ENCODE data around the gene KRT31. TPM values are rescaled to one million over a fixed set of nuclear protein-coding genes. Genes with fewer than 3 reads are reported as not detected.

The KRT31 gene
- total RNA-seq, 1 donor from 2014 or later, result not detected

GRCh38 chr17:41416479-41416878 lies 19.1 kb upstream of the KRT31 start:
- Histone ChIP-seq H4K20me1 (ENCODE audit: low read depth) (no peaks in the 10 kb centered on the region), H3K4me3 (no peak overlapping the region), H3K27ac (no peak overlapping the region), H3K79me2 (ENCODE audit: low read depth) (no peaks in the 10 kb centered on the region), H2AFZ (replicated peaks) (no peak overlapping the region), H3K36me3 (no peaks in the 10 kb centered on the region), H3F3A (ENCODE audit: low read depth) (no peaks in the 10 kb centered on the region), H3K4me2 (no peak overlapping the region), H3K27me3 (no peaks in the 10 kb centered on the region), H3K4me1 (peaks cover 3% of the 10 kb centered on the region), H3K9me3 (ENCODE audit: low read depth) (no peaks in the 10 kb centered on the region), H3K9ac (no peak overlapping the region)
- Mint-ChIP-seq H3K4me1 (no peaks in the 10 kb centered on the region), H3K27me3 (ENCODE audit: insufficient read depth, low read depth) (no peaks in the 10 kb centered on the region), H3K9me3 (no peaks in the 10 kb centered on the region), H3K27ac (no peak overlapping the region), H3K4me3 (no peak overlapping the region), H3K36me3 (no peaks in the 10 kb centered on the region)
- TF ChIP-seq EZH2 (IDR thresholded peaks at IDR 0.05), result no peak
- TF ChIP-seq EZH2phosphoT487 (IDR thresholded peaks at IDR 0.05), result no peak
- TF ChIP-seq CTCF (IDR thresholded peaks at IDR 0.05), result no peak
- no peak for DNase-seq (ENCODE audit: low spot score)

- no peak for DNase-seq (ENCODE audit: low spot score)
- no peaks in the 10 kb centered on the region for H3K9me3 ChIP-seq (ENCODE audit: low read depth)
- Mint-ChIP-seq H3K36me3 (no peaks in the 10 kb centered on the region), H3K27ac (no peak overlapping the region), H3K9me3 (no peaks in the 10 kb centered on the region), H3K4me3 (no peak overlapping the region), H3K4me1 (no peaks in the 10 kb centered on the region), H3K27me3 (ENCODE audit: insufficient read depth, low read depth) (no peaks in the 10 kb centered on the region)
- no peaks in the 10 kb centered on the region for H3K36me3 ChIP-seq
- H2AFZ ChIP-seq (replicated peaks), result no peak overlapping the region
- no peak for TF ChIP-seq EZH2phosphoT487 (IDR thresholded peaks at IDR 0.05)
- no peak for TF ChIP-seq EZH2 (IDR thresholded peaks at IDR 0.05)
- no peak for TF ChIP-seq CTCF (IDR thresholded peaks at IDR 0.05)
- no peaks in the 10 kb centered on the region for H3K79me2 ChIP-seq (ENCODE audit: low read depth)
- no peaks in the 10 kb centered on the region for H3K27me3 ChIP-seq
- no peaks in the 10 kb centered on the region for H4K20me1 ChIP-seq (ENCODE audit: low read depth)
- no peak overlapping the region for H3K4me3 ChIP-seq
- no peak overlapping the region for H3K27ac ChIP-seq
- no peaks in the 10 kb centered on the region for H3F3A ChIP-seq (ENCODE audit: low read depth)
- peaks cover 3% of the 10 kb centered on the region for H3K4me1 ChIP-seq
- H3K4me2 ChIP-seq, result no peak overlapping the region
- H3K9ac ChIP-seq, result no peak overlapping the region
Observed at GRCh38 chr17:41415833-41416335, 18.5 kb upstream of the KRT31 start.

- Histone ChIP-seq H2AFZ (replicated peaks) (no peak overlapping the region), H4K20me1 (ENCODE audit: low read depth) (no peaks in the 10 kb centered on the region), H3F3A (ENCODE audit: low read depth) (no peaks in the 10 kb centered on the region), H3K27me3 (no peaks in the 10 kb centered on the region), H3K4me1 (peaks cover 3% of the 10 kb centered on the region), H3K27ac (no peak overlapping the region), H3K36me3 (no peaks in the 10 kb centered on the region), H3K79me2 (ENCODE audit: low read depth) (no peaks in the 10 kb centered on the region), H3K9me3 (ENCODE audit: low read depth) (no peaks in the 10 kb centered on the region), H3K4me3 (no peak overlapping the region), H3K9ac (no peak overlapping the region), H3K4me2 (no peak overlapping the region)
- no peaks in the 10 kb centered on the region for H3K27me3 Mint-ChIP-seq (ENCODE audit: insufficient read depth, low read depth)
- DNase-seq (ENCODE audit: low spot score), result no peak
- H3K4me3 Mint-ChIP-seq, result no peak overlapping the region
- H3K4me1 Mint-ChIP-seq, result no peaks in the 10 kb centered on the region
- H3K27ac Mint-ChIP-seq, result no peak overlapping the region
- no peaks in the 10 kb centered on the region for H3K36me3 Mint-ChIP-seq
- TF ChIP-seq EZH2 (IDR thresholded peaks at IDR 0.05) (no peak), EZH2phosphoT487 (IDR thresholded peaks at IDR 0.05) (no peak), CTCF (IDR thresholded peaks at IDR 0.05) (no peak)
- no peaks in the 10 kb centered on the region for H3K9me3 Mint-ChIP-seq
Observed at GRCh38 chr17:41415411-41415810, 18.0 kb upstream of the KRT31 start.

Measured in neural progenitor cell (in vitro differentiated cells).